ENCODE results near the gene HDAC4.

Gene HDAC4

DNA sequence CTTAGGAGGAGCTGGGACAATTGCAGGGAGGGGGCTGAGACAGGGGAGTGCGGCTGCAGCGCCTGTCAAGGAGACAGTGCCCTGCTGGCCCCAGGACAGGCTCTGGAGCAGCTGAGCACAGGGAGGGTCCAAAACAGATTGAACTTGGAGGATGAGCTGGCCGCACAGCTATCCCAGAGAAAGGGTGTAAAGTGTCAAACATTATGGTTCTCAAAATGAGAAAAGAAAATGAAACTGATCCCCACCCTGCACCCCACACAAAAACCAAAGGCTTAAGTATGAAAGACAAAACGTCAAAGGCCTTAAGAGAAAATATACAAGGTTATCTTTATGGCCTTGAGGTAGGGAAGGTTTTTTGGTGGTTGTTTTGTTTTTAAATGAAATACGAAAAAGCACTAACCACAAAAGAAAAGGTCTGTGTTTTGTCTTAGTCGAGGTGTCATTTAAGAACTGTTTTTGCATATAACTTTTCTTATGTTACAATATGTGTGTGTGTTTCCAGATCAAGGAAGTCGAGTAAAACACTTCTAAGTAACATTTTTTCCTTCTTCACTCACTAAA is 111.8 kb downstream of the HDAC4 start:
- H2AFZ ChIP-seq (ENCODE audit: low read depth, low read length, severe bottlenecking) = no peak overlapping the region
- TF ChIP-seq, protein P1, sequence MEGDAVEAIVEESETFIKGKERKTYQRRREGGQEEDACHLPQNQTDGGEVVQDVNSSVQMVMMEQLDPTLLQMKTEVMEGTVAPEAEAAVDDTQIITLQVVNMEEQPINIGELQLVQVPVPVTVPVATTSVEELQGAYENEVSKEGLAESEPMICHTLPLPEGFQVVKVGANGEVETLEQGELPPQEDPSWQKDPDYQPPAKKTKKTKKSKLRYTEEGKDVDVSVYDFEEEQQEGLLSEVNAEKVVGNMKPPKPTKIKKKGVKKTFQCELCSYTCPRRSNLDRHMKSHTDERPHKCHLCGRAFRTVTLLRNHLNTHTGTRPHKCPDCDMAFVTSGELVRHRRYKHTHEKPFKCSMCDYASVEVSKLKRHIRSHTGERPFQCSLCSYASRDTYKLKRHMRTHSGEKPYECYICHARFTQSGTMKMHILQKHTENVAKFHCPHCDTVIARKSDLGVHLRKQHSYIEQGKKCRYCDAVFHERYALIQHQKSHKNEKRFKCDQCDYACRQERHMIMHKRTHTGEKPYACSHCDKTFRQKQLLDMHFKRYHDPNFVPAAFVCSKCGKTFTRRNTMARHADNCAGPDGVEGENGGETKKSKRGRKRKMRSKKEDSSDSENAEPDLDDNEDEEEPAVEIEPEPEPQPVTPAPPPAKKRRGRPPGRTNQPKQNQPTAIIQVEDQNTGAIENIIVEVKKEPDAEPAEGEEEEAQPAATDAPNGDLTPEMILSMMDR (IDR thresholded peaks at IDR 0.05; ENCODE audit: insufficient read depth, low read length, poor library complexity, severe bottlenecking) = no peak
- TF ChIP-seq EZH2phosphoT487 (conservative IDR thresholded peaks at IDR 0.05; ENCODE audit: low read length) = no peak
- H3K9me2 ChIP-seq (replicated peaks; ENCODE audit: insufficient read depth, low read length) = no peaks in the 10 kb centered on the region
- H3K4me2 ChIP-seq (ENCODE audit: low read depth, low read length, poor library complexity, severe bottlenecking) = no peak overlapping the region
- H3K36me3 ChIP-seq (ENCODE audit: low read length) = no peaks in the 10 kb centered on the region
- no peak overlapping the region for H3K9ac ChIP-seq (ENCODE audit: low read length)
- H3K9me3 ChIP-seq (ENCODE audit: insufficient read depth, low read length) = no peaks in the 10 kb centered on the region
- no peaks in the 10 kb centered on the region for H3F3A ChIP-seq (ENCODE audit: insufficient read depth)
- H3K4me3 ChIP-seq (ENCODE audit: insufficient read depth, low read length, poor library complexity, severe bottlenecking) = no peak overlapping the region
- H3K27ac ChIP-seq (ENCODE audit: low read depth, low read length) = no peak overlapping the region
- H4K20me1 ChIP-seq (ENCODE audit: low read depth, low read length) = peaks cover 5% of the 10 kb centered on the region; the same call in 1 of the 2 replicates
- no peaks in the 10 kb centered on the region for H3K79me2 ChIP-seq (ENCODE audit: insufficient read depth, low read length)
- H3K27me3 ChIP-seq (ENCODE audit: low read length) = no peaks in the 10 kb centered on the region

DNA sequence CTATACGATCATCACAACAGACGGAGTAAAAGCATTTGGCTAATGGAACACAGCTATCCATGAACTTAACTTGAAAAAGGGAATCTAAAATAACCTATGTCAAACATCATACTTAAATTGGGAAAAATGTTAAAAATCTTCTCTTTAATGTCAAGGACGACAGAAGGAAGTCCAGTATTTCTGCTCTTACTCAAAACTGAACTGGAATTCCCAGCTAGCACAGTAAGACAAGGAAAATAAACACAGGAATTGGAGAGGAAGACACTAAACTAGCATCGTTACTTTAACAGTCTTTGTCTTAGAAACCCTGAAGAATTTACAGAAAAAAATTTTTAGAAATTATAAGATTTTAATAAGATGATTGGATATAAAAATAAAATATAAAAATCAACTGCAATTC is 112.6 kb downstream of the HDAC4 start:
- TF ChIP-seq EZH2phosphoT487 (conservative IDR thresholded peaks at IDR 0.05; ENCODE audit: low read length) = no peak
- TF ChIP-seq, protein P1 (IDR thresholded peaks at IDR 0.05; ENCODE audit: insufficient read depth, low read length, poor library complexity, severe bottlenecking) = no peak
- no peaks in the 10 kb centered on the region for H3K36me3 ChIP-seq (ENCODE audit: low read length)
- H3K9ac ChIP-seq (ENCODE audit: low read length) = no peak overlapping the region
- no peaks in the 10 kb centered on the region for H3K27me3 ChIP-seq (ENCODE audit: low read length)
- peaks cover 5% of the 10 kb centered on the region; the same call in 1 of the 2 replicates for H4K20me1 ChIP-seq (ENCODE audit: low read depth, low read length)
- no peak overlapping the region for H3K4me2 ChIP-seq (ENCODE audit: low read depth, low read length, poor library complexity, severe bottlenecking)
- no peaks in the 10 kb centered on the region for H3F3A ChIP-seq (ENCODE audit: insufficient read depth)
- no peaks in the 10 kb centered on the region for H3K9me2 ChIP-seq (replicated peaks; ENCODE audit: insufficient read depth, low read length)
- no peak overlapping the region for H3K27ac ChIP-seq (ENCODE audit: low read depth, low read length)
- no peaks in the 10 kb centered on the region for H3K79me2 ChIP-seq (ENCODE audit: insufficient read depth, low read length)
- no peaks in the 10 kb centered on the region for H3K9me3 ChIP-seq (ENCODE audit: insufficient read depth, low read length)
- H2AFZ ChIP-seq (ENCODE audit: low read depth, low read length, severe bottlenecking) = no peak overlapping the region
- no peak overlapping the region for H3K4me3 ChIP-seq (ENCODE audit: insufficient read depth, low read length, poor library complexity, severe bottlenecking)

- H3K36me3 ChIP-seq (ENCODE audit: low read length) = no peaks in the 10 kb centered on the region
- H3K79me2 ChIP-seq (ENCODE audit: insufficient read depth, low read length) = no peaks in the 10 kb centered on the region
- H3K27me3 ChIP-seq (ENCODE audit: low read length) = no peaks in the 10 kb centered on the region
- H3K9me3 ChIP-seq (ENCODE audit: insufficient read depth, low read length) = no peaks in the 10 kb centered on the region
- H3K9ac ChIP-seq (ENCODE audit: low read length) = no peak overlapping the region
- H3K4me3 ChIP-seq (ENCODE audit: insufficient read depth, low read length, poor library complexity, severe bottlenecking) = no peak overlapping the region
- no peaks in the 10 kb centered on the region for H3F3A ChIP-seq (ENCODE audit: insufficient read depth)
- H3K4me2 ChIP-seq (ENCODE audit: low read depth, low read length, poor library complexity, severe bottlenecking) = no peak overlapping the region
- H2AFZ ChIP-seq (ENCODE audit: low read depth, low read length, severe bottlenecking) = no peak overlapping the region
- H3K9me2 ChIP-seq (replicated peaks; ENCODE audit: insufficient read depth, low read length) = no peaks in the 10 kb centered on the region
- H3K27ac ChIP-seq (ENCODE audit: low read depth, low read length) = no peak overlapping the region
- H4K20me1 ChIP-seq (ENCODE audit: low read depth, low read length) = peaks cover 5% of the 10 kb centered on the region; the same call in 1 of the 2 replicates
- TF ChIP-seq EZH2phosphoT487 (conservative IDR thresholded peaks at IDR 0.05; ENCODE audit: low read length) = no peak
- TF ChIP-seq, protein P1 (IDR thresholded peaks at IDR 0.05; ENCODE audit: insufficient read depth, low read length, poor library complexity, severe bottlenecking) = no peak
Measured at GRCh38 chr2:239287461-239287860, 113.4 kb downstream of the HDAC4 start.
